ENCODE measurements around the gene CD82. TPM values are rescaled to one million over a fixed set of nuclear protein-coding genes. Genes with fewer than 3 reads are reported as not detected.

CD82 gene
- total RNA-seq, 1 donor, result 23.2 TPM

DNA sequence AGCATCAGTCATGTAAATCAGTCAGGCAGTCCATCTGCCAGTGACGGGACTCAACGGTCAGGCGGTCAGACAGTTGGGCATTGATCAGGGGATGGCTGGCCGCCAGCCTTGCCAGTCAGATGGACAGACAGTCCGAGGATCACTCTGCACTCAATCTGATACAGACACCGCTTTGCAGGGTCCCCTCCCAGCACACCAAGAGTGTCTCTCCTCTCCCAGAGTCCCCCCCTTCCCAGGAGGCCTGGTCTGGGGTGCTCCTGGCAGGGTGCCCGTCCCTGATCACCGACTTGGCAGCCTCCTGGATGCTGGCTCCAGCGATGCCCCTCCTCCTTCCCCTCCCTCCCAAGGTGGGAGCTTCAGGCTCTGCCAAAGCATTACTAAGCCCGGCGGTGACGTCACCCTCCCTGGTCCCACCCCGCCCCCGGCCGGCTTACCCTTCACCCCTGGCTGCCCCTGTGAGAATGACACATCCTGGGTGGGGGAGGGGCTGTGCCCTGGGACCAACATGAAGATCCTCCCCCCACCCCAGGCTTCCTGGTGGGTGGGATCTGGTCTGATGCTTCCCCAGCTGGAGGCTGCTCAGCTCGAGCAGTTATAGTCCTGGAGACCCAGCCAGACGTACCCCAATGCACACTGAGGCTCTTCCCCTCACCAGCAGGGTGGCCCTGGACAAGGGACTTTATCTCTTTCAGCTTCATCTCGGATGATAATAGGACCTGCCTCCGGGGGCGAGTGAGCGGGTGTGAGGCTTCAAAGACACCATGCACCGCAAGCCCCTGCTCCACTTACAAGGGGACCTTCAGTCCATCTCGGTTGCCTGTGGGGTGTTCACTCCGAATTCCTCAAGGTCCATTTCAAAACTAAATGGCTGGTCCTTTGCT, 69.2 kb downstream of the CD82 start:
- H3K27ac ChIP-seq (ENCODE audit: low read depth, low read length), result no peak overlapping the region
- no peaks in the 10 kb centered on the region for H3K79me2 ChIP-seq (ENCODE audit: insufficient read depth, low read length)
- peak overlapping the region; percentile 42 for H3K4me3 ChIP-seq (ENCODE audit: insufficient read depth, low read length)
- peaks cover 3% of the 10 kb centered on the region for H4K20me1 ChIP-seq (ENCODE audit: insufficient read depth, low read length)
- DNase-seq (ENCODE audit: insufficient read length, low spot score, missing footprints), result peak; percentile 89
- H3K4me2 ChIP-seq (ENCODE audit: insufficient read depth, low read length), result peak overlapping the region; percentile 29
- peaks cover 11% of the 10 kb centered on the region for H3K4me1 ChIP-seq (ENCODE audit: insufficient read depth, low read length)
- no peaks in the 10 kb centered on the region for H3K9me3 ChIP-seq (ENCODE audit: low read depth, low read length)
- H3K36me3 ChIP-seq (ENCODE audit: insufficient read depth, low read length), result no peaks in the 10 kb centered on the region
- H2AFZ ChIP-seq (ENCODE audit: low read length), result no peak overlapping the region
- TF ChIP-seq, protein P1, sequence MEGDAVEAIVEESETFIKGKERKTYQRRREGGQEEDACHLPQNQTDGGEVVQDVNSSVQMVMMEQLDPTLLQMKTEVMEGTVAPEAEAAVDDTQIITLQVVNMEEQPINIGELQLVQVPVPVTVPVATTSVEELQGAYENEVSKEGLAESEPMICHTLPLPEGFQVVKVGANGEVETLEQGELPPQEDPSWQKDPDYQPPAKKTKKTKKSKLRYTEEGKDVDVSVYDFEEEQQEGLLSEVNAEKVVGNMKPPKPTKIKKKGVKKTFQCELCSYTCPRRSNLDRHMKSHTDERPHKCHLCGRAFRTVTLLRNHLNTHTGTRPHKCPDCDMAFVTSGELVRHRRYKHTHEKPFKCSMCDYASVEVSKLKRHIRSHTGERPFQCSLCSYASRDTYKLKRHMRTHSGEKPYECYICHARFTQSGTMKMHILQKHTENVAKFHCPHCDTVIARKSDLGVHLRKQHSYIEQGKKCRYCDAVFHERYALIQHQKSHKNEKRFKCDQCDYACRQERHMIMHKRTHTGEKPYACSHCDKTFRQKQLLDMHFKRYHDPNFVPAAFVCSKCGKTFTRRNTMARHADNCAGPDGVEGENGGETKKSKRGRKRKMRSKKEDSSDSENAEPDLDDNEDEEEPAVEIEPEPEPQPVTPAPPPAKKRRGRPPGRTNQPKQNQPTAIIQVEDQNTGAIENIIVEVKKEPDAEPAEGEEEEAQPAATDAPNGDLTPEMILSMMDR (IDR thresholded peaks at IDR 0.05; ENCODE audit: extremely low read depth, low read depth, low read length), result no peak
- peaks cover 7% of the 10 kb centered on the region for H3K27me3 ChIP-seq (ENCODE audit: insufficient read depth, low read length)

DNA sequence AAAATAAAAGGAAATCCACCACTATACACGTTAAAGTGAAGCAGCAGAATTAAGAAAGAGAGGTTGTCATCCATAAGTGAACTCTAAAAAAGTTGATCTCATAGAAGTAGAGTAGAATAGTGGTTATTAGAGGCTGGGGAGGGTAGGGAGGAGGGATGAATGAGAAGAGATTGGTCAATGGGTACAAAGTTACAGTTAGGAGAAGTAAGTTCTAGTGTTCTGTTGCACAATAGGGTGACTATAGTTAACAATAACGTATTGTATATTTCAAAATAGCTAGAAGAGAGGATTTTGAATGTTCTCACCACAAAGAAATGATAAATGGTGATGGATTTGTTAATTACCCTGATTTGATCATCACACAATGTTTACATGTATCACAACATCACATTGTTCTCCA, 72.0 kb downstream of the CD82 start:
- Histone ChIP-seq H3K27ac (ENCODE audit: low read depth, low read length) (no peak overlapping the region), H3K4me2 (ENCODE audit: insufficient read depth, low read length) (no peak overlapping the region), H4K20me1 (ENCODE audit: insufficient read depth, low read length) (peaks cover 3% of the 10 kb centered on the region), H3K4me3 (ENCODE audit: insufficient read depth, low read length) (no peak overlapping the region), H3K4me1 (ENCODE audit: insufficient read depth, low read length) (peaks cover 11% of the 10 kb centered on the region), H3K9me3 (ENCODE audit: low read depth, low read length) (no peaks in the 10 kb centered on the region), H3K36me3 (ENCODE audit: insufficient read depth, low read length) (no peaks in the 10 kb centered on the region), H3K79me2 (ENCODE audit: insufficient read depth, low read length) (no peaks in the 10 kb centered on the region), H3K27me3 (ENCODE audit: insufficient read depth, low read length) (peaks cover 8% of the 10 kb centered on the region), H2AFZ (ENCODE audit: low read length) (no peak overlapping the region)
- TF ChIP-seq, protein P1 (IDR thresholded peaks at IDR 0.05; ENCODE audit: extremely low read depth, low read depth, low read length), result no peak
- DNase-seq (ENCODE audit: insufficient read length, low spot score, missing footprints), result no peak

DNA sequence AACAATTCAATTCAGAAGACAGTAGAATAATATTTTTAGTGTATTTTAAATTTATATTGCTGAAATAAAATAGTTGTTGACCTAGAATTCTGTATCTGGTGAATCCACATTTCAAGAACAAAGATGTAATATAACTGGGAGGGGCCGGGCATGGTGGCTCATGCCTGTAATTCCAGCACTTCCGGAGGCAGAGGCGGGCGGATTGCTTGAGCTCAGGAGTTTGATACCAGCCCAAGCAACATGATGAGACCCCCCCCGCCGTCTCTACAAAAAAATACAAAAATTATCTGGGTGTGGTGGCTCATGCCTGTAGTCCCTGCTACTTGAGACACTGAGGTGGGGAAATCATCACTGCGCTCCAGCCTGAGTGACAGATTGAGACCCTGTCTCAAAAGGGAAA, 72.6 kb downstream of the CD82 start:
- no peaks in the 10 kb centered on the region for H3K79me2 ChIP-seq (ENCODE audit: insufficient read depth, low read length)
- no peaks in the 10 kb centered on the region for H3K9me3 ChIP-seq (ENCODE audit: low read depth, low read length)
- H3K4me1 ChIP-seq (ENCODE audit: insufficient read depth, low read length), result peaks cover 11% of the 10 kb centered on the region
- no peak overlapping the region for H2AFZ ChIP-seq (ENCODE audit: low read length)
- no peak overlapping the region for H3K4me2 ChIP-seq (ENCODE audit: insufficient read depth, low read length)
- no peaks in the 10 kb centered on the region for H3K36me3 ChIP-seq (ENCODE audit: insufficient read depth, low read length)
- H3K4me3 ChIP-seq (ENCODE audit: insufficient read depth, low read length), result no peak overlapping the region
- H3K27me3 ChIP-seq (ENCODE audit: insufficient read depth, low read length), result peaks cover 8% of the 10 kb centered on the region
- H3K27ac ChIP-seq (ENCODE audit: low read depth, low read length), result no peak overlapping the region
- no peak for DNase-seq (ENCODE audit: insufficient read length, low spot score, missing footprints)
- TF ChIP-seq, protein P1 (IDR thresholded peaks at IDR 0.05; ENCODE audit: extremely low read depth, low read depth, low read length), result no peak
- peaks cover 3% of the 10 kb centered on the region for H4K20me1 ChIP-seq (ENCODE audit: insufficient read depth, low read length)

DNA sequence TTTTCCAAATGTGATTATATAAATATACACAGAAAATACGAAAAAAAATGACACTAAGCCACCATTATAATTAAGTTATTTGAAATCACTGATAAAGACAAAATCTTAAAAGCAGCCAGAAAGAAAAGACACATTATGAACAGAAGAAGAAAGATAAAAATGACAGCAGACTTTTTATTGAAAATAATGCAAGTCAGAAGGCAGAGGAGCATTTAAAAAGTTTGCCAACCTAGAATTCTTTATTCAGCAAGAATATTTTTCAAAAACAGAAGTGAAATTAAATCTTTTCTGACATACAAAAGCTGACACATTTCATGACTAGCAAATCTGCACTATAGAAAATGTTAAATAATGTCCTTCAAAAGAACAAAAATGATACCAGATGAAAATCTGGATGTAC, 77.8 kb downstream of the CD82 start:
- TF ChIP-seq, protein P1 (IDR thresholded peaks at IDR 0.05; ENCODE audit: extremely low read depth, low read depth, low read length), result no peak
- Histone ChIP-seq H3K4me3 (ENCODE audit: insufficient read depth, low read length) (no peak overlapping the region), H3K27me3 (ENCODE audit: insufficient read depth, low read length) (peaks cover 10% of the 10 kb centered on the region), H3K79me2 (ENCODE audit: insufficient read depth, low read length) (no peaks in the 10 kb centered on the region), H4K20me1 (ENCODE audit: insufficient read depth, low read length) (no peaks in the 10 kb centered on the region), H3K4me1 (ENCODE audit: insufficient read depth, low read length) (no peaks in the 10 kb centered on the region), H2AFZ (ENCODE audit: low read length) (no peak overlapping the region), H3K27ac (ENCODE audit: low read depth, low read length) (no peak overlapping the region), H3K4me2 (ENCODE audit: insufficient read depth, low read length) (no peak overlapping the region), H3K36me3 (ENCODE audit: insufficient read depth, low read length) (no peaks in the 10 kb centered on the region), H3K9me3 (ENCODE audit: low read depth, low read length) (peaks cover 4% of the 10 kb centered on the region)
- DNase-seq (ENCODE audit: insufficient read length, low spot score, missing footprints), result no peak
